ENCODE measurements around the gene RSAD1.

RSAD1 gene

GRCh38 chr17:50502301-50502990, 23.8 kb downstream of the RSAD1 start:
- Histone ChIP-seq H3K4me2 (ENCODE audit: low read length) (no peak overlapping the region), H3K9me3 (ENCODE audit: control insufficient read depth, low read length) (no peaks in the 10 kb centered on the region), H3K4me3 (ENCODE audit: low read depth, low read length) (no peak overlapping the region), H3K4me1 (peaks cover 8% of the 10 kb centered on the region), H3K79me2 (no peaks in the 10 kb centered on the region), H3K9ac (no peak overlapping the region), H2AFZ (no peak overlapping the region), H3K27me3 (ENCODE audit: control insufficient read depth, insufficient read depth, low read length) (no peaks in the 10 kb centered on the region), H3K36me3 (ENCODE audit: control insufficient read depth, insufficient read depth, low read length) (no peaks in the 10 kb centered on the region), H3K27ac (no peak overlapping the region)
- no peak for TF ChIP-seq CTCF (IDR thresholded peaks at IDR 0.05)

GRCh38 chr17:50505591-50506130, 27.0 kb downstream of the RSAD1 start:
- Histone ChIP-seq H2AFZ (no peak overlapping the region), H3K9ac (no peak overlapping the region), H3K27ac (no peak overlapping the region), H3K79me2 (no peaks in the 10 kb centered on the region), H3K9me3 (ENCODE audit: control insufficient read depth, low read length) (no peaks in the 10 kb centered on the region), H3K4me2 (ENCODE audit: low read length) (no peak overlapping the region), H3K27me3 (ENCODE audit: control insufficient read depth, insufficient read depth, low read length) (no peaks in the 10 kb centered on the region), H3K36me3 (ENCODE audit: control insufficient read depth, insufficient read depth, low read length) (no peaks in the 10 kb centered on the region), H3K4me3 (ENCODE audit: low read depth, low read length) (no peak overlapping the region), H3K4me1 (peaks cover 26% of the 10 kb centered on the region)
- no peak for TF ChIP-seq CTCF (IDR thresholded peaks at IDR 0.05)

- H3K36me3 ChIP-seq (ENCODE audit: control insufficient read depth, insufficient read depth, low read length): no peaks in the 10 kb centered on the region
- no peak for TF ChIP-seq CTCF (IDR thresholded peaks at IDR 0.05)
- peaks cover 29% of the 10 kb centered on the region for H3K4me1 ChIP-seq
- no peak overlapping the region for H3K4me2 ChIP-seq (ENCODE audit: low read length)
- H3K9me3 ChIP-seq (ENCODE audit: control insufficient read depth, low read length): no peaks in the 10 kb centered on the region
- H3K4me3 ChIP-seq (ENCODE audit: low read depth, low read length): no peak overlapping the region
- no peaks in the 10 kb centered on the region for H3K27me3 ChIP-seq (ENCODE audit: control insufficient read depth, insufficient read depth, low read length)
- no peak overlapping the region for H2AFZ ChIP-seq
- H3K27ac ChIP-seq: no peak overlapping the region
- H3K79me2 ChIP-seq: no peaks in the 10 kb centered on the region
- no peak overlapping the region for H3K9ac ChIP-seq
Observed at GRCh38 chr17:50506298-50506697, 27.6 kb downstream of the RSAD1 start.

GRCh38 chr17:50507871-50508572, 29.4 kb downstream of the RSAD1 start, which contains the start of gene MYCBPAP:
Gene MYCBPAP (plus strand): TSS chr17:50508439. CDS start chr17:50508675, 236 bp downstream.
- H3K4me2 ChIP-seq (ENCODE audit: low read length): peak within 1 kb of the TSS; percentile 50
- H3K27ac ChIP-seq: peak within 1 kb of the TSS; percentile 89
- no peaks in the 10 kb centered on the region for H3K9me3 ChIP-seq (ENCODE audit: control insufficient read depth, low read length)
- no peaks in the 10 kb centered on the region for H3K79me2 ChIP-seq
- H3K9ac ChIP-seq: no peak within 1 kb of the TSS
- H3K4me3 ChIP-seq (ENCODE audit: low read depth, low read length): peak within 1 kb of the TSS; percentile 51
- no peaks in the 10 kb centered on the region for H3K36me3 ChIP-seq (ENCODE audit: control insufficient read depth, insufficient read depth, low read length)
- H3K27me3 ChIP-seq (ENCODE audit: control insufficient read depth, insufficient read depth, low read length): no peaks in the 10 kb centered on the region
- H2AFZ ChIP-seq: peak within 1 kb of the TSS; percentile 67
- H3K4me1 ChIP-seq: peaks cover 40% of the 10 kb centered on the region
- TF ChIP-seq CTCF (IDR thresholded peaks at IDR 0.05): no peak

Data from parathyroid adenoma (tissue), 2 donors.